Progenitor cell of endocrine pancreas (in vitro differentiated cells): ENCODE measurements around the gene ELK4. TPM values are rescaled to one million over a fixed set of nuclear protein-coding genes. Genes with fewer than 3 reads are reported as not detected.
A peak's percentile ranks its signal among the peaks of the same experiment; 100 is the strongest.

Source experiments
- DNase-seq: peaks from one replicate; pipeline ENCODE4 v3.0.0; 2021; ENCODE audit warnings: low spot score; ENCODE audit not compliant: unreplicated experiment
- H3K27ac Mint-ChIP-seq: 2 replicates; pipeline ENCODE4 v1.8.0; 2021; ENCODE audit warnings: mild to moderate bottlenecking, moderate library complexity, mixed read lengths
- H3K27me3 Mint-ChIP-seq: 2 replicates; pipeline ENCODE4 v1.8.0; 2021; ENCODE audit warnings: mixed read lengths
- H3K36me3 Mint-ChIP-seq: 2 replicates; pipeline ENCODE4 v1.8.0; 2022; ENCODE audit warnings: mixed read lengths; ENCODE audit not compliant: insufficient read depth
- H3K4me1 Mint-ChIP-seq: 2 replicates; pipeline ENCODE4 v1.8.0; 2021; ENCODE audit warnings: low read depth, mixed read lengths
- H3K4me3 Mint-ChIP-seq: 2 replicates; pipeline ENCODE4 v1.8.0; 2021; ENCODE audit warnings: low read depth, mild to moderate bottlenecking, moderate library complexity, mixed read lengths
- H3K9me3 Mint-ChIP-seq: 2 replicates; pipeline ENCODE4 v1.8.0; 2021; ENCODE audit warnings: low read depth, mixed read lengths
- total RNA-seq: library from RNA; stranded (reverse); gene quantifications from 2 replicates; pipeline ENCODE4 v1.2.1, GENCODE V29; 2021
- TF ChIP-seq, protein P1 (sequence below): fragments of 200-600 bp; sonication (generic); IDR thresholded peaks from one replicate; pipeline ENCODE4 v1.5.0; 2021; ENCODE audit warnings: antibody characterized with exemption, mild to moderate bottlenecking; ENCODE audit not compliant: unreplicated experiment

ELK4 gene
- total RNA-seq, 1 donor from 2014 or later: 30.2 TPM

- Mint-ChIP-seq H3K4me1 (peaks cover 35% of the 10 kb centered on the region), H3K4me3 (no peak overlapping the region), H3K9me3 (no peaks in the 10 kb centered on the region), H3K27ac (no peak overlapping the region), H3K36me3 (no peaks in the 10 kb centered on the region), H3K27me3 (peaks cover 12% of the 10 kb centered on the region)
- TF ChIP-seq, protein P1, sequence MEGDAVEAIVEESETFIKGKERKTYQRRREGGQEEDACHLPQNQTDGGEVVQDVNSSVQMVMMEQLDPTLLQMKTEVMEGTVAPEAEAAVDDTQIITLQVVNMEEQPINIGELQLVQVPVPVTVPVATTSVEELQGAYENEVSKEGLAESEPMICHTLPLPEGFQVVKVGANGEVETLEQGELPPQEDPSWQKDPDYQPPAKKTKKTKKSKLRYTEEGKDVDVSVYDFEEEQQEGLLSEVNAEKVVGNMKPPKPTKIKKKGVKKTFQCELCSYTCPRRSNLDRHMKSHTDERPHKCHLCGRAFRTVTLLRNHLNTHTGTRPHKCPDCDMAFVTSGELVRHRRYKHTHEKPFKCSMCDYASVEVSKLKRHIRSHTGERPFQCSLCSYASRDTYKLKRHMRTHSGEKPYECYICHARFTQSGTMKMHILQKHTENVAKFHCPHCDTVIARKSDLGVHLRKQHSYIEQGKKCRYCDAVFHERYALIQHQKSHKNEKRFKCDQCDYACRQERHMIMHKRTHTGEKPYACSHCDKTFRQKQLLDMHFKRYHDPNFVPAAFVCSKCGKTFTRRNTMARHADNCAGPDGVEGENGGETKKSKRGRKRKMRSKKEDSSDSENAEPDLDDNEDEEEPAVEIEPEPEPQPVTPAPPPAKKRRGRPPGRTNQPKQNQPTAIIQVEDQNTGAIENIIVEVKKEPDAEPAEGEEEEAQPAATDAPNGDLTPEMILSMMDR: no peak
- no peak for DNase-seq
Observed at GRCh38 chr1:205677167-205677566, 45.4 kb upstream of the ELK4 start.

- H3K27me3 Mint-ChIP-seq: peaks cover 12% of the 10 kb centered on the region
- no peak for DNase-seq
- H3K27ac Mint-ChIP-seq: peak overlapping the region; percentile 9
- no peaks in the 10 kb centered on the region for H3K36me3 Mint-ChIP-seq
- H3K4me3 Mint-ChIP-seq: no peak overlapping the region
- TF ChIP-seq, protein P1: no peak
- peaks cover 41% of the 10 kb centered on the region for H3K4me1 Mint-ChIP-seq
- no peaks in the 10 kb centered on the region for H3K9me3 Mint-ChIP-seq
Observed at GRCh38 chr1:205676597-205676996, 44.8 kb upstream of the ELK4 start.

DNA sequence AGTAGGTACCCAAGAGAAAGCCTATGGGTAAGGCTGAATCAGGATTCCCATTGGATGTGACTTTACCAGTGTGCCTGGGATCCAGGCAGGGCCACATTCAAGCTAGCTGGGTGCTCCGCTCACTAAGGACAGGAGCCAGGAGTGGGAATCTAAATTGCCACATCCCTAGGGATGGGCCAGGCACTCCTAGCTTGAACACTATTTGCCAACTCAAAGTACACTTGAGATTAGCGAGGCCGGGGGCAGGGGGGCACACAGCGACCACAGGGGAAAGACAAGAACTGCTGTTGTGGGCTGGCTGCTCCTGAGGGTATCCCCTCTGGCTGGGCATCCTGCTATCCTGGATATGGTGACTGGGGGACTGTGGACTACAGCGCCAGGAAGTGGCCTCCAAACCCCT is 44.2 kb upstream of the ELK4 start:
- peak overlapping the region; percentile 81 for H3K27ac Mint-ChIP-seq
- H3K4me1 Mint-ChIP-seq: peaks cover 47% of the 10 kb centered on the region
- no peak overlapping the region for H3K4me3 Mint-ChIP-seq
- peaks cover 6% of the 10 kb centered on the region for H3K27me3 Mint-ChIP-seq
- DNase-seq: no peak
- H3K9me3 Mint-ChIP-seq: no peaks in the 10 kb centered on the region
- no peaks in the 10 kb centered on the region for H3K36me3 Mint-ChIP-seq
- TF ChIP-seq, protein P1: no peak

DNA sequence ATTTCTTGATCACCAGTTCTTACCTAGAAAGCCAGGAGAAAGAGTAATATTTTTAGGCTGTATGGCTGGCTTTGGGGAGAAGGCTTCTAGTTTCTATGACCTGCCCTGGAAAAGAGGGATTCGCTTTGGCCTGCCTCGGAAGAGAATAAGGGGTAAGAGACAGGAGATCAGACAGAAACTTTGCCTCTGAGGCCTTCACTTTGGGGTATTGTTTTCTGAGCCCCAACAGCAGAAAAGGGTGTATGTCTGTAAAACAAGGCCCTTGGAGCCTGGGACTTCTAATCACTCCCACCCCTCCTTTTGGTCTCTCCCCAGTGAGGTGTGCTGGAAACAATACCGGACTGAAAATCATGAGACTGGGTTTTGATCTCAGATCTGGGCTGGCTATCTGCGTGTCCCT is 43.4 kb upstream of the ELK4 start:
- Mint-ChIP-seq H3K4me1 (peaks cover 48% of the 10 kb centered on the region), H3K27ac (peak overlapping the region; percentile 81)
- TF ChIP-seq, protein P1: no peak

DNA sequence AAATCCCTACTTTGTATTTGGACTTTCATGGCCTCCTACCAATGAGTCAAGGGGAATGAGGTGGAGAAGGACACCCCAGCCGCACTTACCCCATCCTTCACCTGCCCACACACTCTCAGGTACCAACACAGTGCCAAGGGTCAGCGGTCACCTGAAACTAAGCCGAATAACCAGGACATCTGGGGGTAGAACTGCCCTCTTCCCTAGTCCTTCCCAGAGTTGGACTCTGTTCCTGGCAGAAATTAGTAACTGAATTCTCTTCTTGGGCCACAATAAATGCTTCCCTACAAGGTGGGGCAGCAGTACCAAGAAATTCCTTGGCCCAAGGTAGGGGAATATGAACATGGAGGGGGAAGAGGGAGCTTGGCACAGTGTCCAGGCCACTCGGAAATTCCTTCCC is 41.2 kb upstream of the ELK4 start:
- H3K9me3 Mint-ChIP-seq: no peaks in the 10 kb centered on the region
- no peak overlapping the region for H3K27ac Mint-ChIP-seq
- no peak overlapping the region for H3K4me3 Mint-ChIP-seq
- H3K27me3 Mint-ChIP-seq: peaks cover 2% of the 10 kb centered on the region
- DNase-seq: no peak
- H3K4me1 Mint-ChIP-seq: peaks cover 57% of the 10 kb centered on the region
- no peaks in the 10 kb centered on the region for H3K36me3 Mint-ChIP-seq
- TF ChIP-seq, protein P1: no peak

More for the DNA sequence above, 43.4 kb upstream of the ELK4 start:
- peaks cover 2% of the 10 kb centered on the region for H3K27me3 Mint-ChIP-seq
- no peaks in the 10 kb centered on the region for H3K36me3 Mint-ChIP-seq
- H3K4me3 Mint-ChIP-seq: no peak overlapping the region
- DNase-seq: no peak
- no peaks in the 10 kb centered on the region for H3K9me3 Mint-ChIP-seq
